Activated CD8-positive, alpha-beta memory T cell treated with anti-CD3 and anti-CD28 coated beads, Interleukin-2, amount 50 U/mL, for 48 hours (primary cell): ENCODE results near the gene CSNK1D.
A peak's percentile ranks its signal among the peaks of the same experiment; 100 is the strongest.

Source experiments
- DNase-seq: peaks from one replicate; pipeline ENCODE4 v3.0.0-alpha.2; 2020

CSNK1D gene

GRCh38 chr17:82226809-82227628 lies 46.5 kb downstream of the CSNK1D start:
- no peak for DNase-seq

GRCh38 chr17:82226146-82226808 lies 47.2 kb downstream of the CSNK1D start:
- DNase-seq, result no peak

- DNase-seq, result no peak
These were observed 48.0 kb downstream of the CSNK1D start for GRCh38 chr17:82225368-82226029.

- no peak for DNase-seq
These were observed 48.8 kb downstream of the CSNK1D start for GRCh38 chr17:82224666-82225065.

GRCh38 chr17:82223517-82223916 lies 50.0 kb downstream of the CSNK1D start:
- DNase-seq, result no peak

- DNase-seq, result no peak
These were observed 50.7 kb downstream of the CSNK1D start for GRCh38 chr17:82222816-82223215.

- DNase-seq, result no peak
These were observed 52.1 kb downstream of the CSNK1D start for GRCh38 chr17:82221341-82221902.

GRCh38 chr17:82219753-82220709 lies 53.5 kb downstream of the CSNK1D start:
- no peak for DNase-seq

- DNase-seq, result no peak
These were observed 54.4 kb downstream of the CSNK1D start for GRCh38 chr17:82219083-82219482.

- DNase-seq, result no peak
These were observed 55.0 kb downstream of the CSNK1D start for GRCh38 chr17:82218349-82219075.

GRCh38 chr17:82217530-82218204 lies 55.8 kb downstream of the CSNK1D start:
- no peak for DNase-seq

- no peak for DNase-seq
These were observed 56.4 kb downstream of the CSNK1D start for GRCh38 chr17:82217120-82217529.

- DNase-seq, result peak; percentile 75
These were observed 57.0 kb downstream of the CSNK1D start for GRCh38 chr17:82216301-82217119.

GRCh38 chr17:82215972-82216300 lies 57.6 kb downstream of the CSNK1D start:
- no peak for DNase-seq

- no peak for DNase-seq
These were observed 58.2 kb downstream of the CSNK1D start for GRCh38 chr17:82215095-82215971.

GRCh38 chr17:82214012-82214628 lies 59.4 kb downstream of the CSNK1D start:
- no peak for DNase-seq

- peak; percentile 84 for DNase-seq
These were observed 60.1 kb downstream of the CSNK1D start for GRCh38 chr17:82213251-82214011.
